ENCODE data around the gene SLC36A4. TPM values are rescaled to one million over a fixed set of nuclear protein-coding genes. Genes with fewer than 3 reads are reported as not detected.
A peak's percentile ranks its signal among the peaks of the same experiment; 100 is the strongest.
"Not testable (repeated sequence)": the region's sequence is repeated elsewhere in the genome, so short reads cannot be mapped to it uniquely, and the experiment has no call there.

Gene SLC36A4
- total RNA-seq, 6 experiments from 2014 or later: 10.6 to 18.5 (median 13.7) TPM

- TF ChIP-seq CTCF (IDR thresholded peaks at IDR 0.05): no peak
- peaks cover 14% of the 10 kb centered on the region for H3K36me3 Mint-ChIP-seq (ENCODE audit: low read depth)
- H3K27ac Mint-ChIP-seq: no peak overlapping the region
- no peaks in the 10 kb centered on the region for H3K27me3 Mint-ChIP-seq (ENCODE audit: insufficient read depth)
- H3K9me3 Mint-ChIP-seq: peaks cover 12% of the 10 kb centered on the region
- H3K4me1 Mint-ChIP-seq (ENCODE audit: low read depth): no peaks in the 10 kb centered on the region
- no peak for DNase-seq
- no peak overlapping the region for H3K4me3 Mint-ChIP-seq
Measured at GRCh38 chr11:93187290-93187689, 10.5 kb downstream of the SLC36A4 start.

DNA sequence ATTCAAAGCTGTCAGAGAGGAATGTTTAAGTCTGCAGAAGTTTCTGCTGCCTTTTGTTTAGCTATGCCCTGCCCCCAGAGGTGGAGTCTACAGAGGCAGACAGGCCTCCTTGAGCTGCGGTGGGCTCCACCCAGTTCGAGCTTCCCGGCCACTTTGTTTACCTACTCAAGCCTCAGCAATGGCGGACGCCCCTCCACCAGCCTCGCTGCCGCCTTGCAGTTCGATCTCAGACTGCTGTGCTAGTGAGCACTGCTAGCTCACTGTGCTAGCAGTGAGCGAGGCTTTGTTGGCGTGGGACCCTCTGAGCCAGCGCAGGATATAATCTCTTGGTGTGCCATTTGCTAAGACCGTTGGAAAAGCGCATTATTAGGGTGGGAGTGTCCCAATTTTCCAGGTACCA lies 19.9 kb downstream of the SLC36A4 start:
- Mint-ChIP-seq H3K36me3 (ENCODE audit: low read depth) (peaks cover 29% of the 10 kb centered on the region), H3K9me3 (peaks cover 14% of the 10 kb centered on the region)
- not testable (repeated sequence) for H3K4me3 Mint-ChIP-seq; H3K27ac Mint-ChIP-seq; DNase-seq; H3K4me1 Mint-ChIP-seq (ENCODE audit: low read depth); H3K27me3 Mint-ChIP-seq (ENCODE audit: insufficient read depth)

DNA sequence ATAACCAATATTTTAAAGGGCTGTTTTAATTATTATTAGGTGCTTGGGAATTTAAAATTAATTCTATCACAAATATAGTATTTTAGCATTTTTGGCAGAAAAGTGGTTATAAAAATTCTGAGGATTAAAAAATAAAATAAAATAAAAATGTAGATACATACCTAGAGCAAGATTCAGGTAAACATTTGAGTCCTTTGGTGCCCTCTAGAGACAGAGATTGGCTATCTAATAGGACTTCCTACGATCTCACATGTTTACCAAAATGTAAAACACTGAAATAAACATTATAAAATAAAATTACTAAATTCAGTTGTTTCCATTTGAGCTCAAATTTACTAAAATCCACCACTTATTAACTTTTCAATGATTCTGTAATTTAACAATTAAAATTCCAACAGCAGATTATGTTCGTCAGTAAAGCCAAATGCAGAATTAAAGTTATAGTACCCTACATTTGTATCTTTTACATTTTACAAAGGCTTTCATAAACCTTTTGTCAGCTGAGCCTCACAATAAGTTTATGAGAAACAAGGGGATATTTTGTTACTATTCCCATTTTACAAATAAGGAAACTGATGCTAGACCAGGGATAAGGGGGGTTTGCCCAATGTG lies 27.7 kb downstream of the SLC36A4 start:
- Mint-ChIP-seq H3K4me1 (ENCODE audit: low read depth) (no peaks in the 10 kb centered on the region), H3K4me3 (no peak overlapping the region), H3K9me3 (no peaks in the 10 kb centered on the region), H3K27me3 (ENCODE audit: insufficient read depth) (no peaks in the 10 kb centered on the region), H3K36me3 (ENCODE audit: low read depth) (no peaks in the 10 kb centered on the region), H3K27ac (no peak overlapping the region)
- TF ChIP-seq CTCF (IDR thresholded peaks at IDR 0.05): peak; percentile 78
- peak; percentile 29 for DNase-seq

DNA sequence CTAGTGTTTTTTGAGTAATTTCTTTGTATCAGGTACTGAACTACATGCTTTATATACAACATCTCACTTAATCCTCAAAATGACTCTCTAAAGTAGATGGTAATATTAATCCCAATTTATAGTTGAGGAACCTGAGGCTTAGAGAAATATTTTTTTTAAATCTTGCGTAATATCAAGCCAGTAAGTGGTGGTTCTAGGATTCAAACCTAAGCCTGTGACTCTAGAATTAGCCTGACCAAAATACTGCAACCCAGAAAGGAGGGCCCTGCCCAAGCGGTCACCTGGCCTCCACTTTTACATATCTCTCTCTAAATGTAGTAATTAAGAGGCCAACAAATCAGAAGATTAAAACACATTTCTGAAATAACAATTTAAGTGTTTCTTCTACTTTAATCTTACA lies 28.6 kb downstream of the SLC36A4 start:
- H3K4me1 Mint-ChIP-seq (ENCODE audit: low read depth): no peaks in the 10 kb centered on the region
- H3K36me3 Mint-ChIP-seq (ENCODE audit: low read depth): peaks cover 5% of the 10 kb centered on the region; the same call in 1 of the 2 replicates
- H3K27me3 Mint-ChIP-seq (ENCODE audit: insufficient read depth): no peaks in the 10 kb centered on the region
- no peak for TF ChIP-seq CTCF (IDR thresholded peaks at IDR 0.05)
- no peak for DNase-seq
- no peaks in the 10 kb centered on the region for H3K9me3 Mint-ChIP-seq
- no peak overlapping the region for H3K4me3 Mint-ChIP-seq
- no peak overlapping the region for H3K27ac Mint-ChIP-seq

GRCh38 chr11:93166862-93167261 lies 30.9 kb downstream of the SLC36A4 start:
- Mint-ChIP-seq H3K27ac (no peak overlapping the region), H3K27me3 (ENCODE audit: insufficient read depth) (no peaks in the 10 kb centered on the region), H3K4me3 (no peak overlapping the region), H3K36me3 (ENCODE audit: low read depth) (peaks cover 16% of the 10 kb centered on the region; the same call in 1 of the 2 replicates), H3K4me1 (ENCODE audit: low read depth) (no peaks in the 10 kb centered on the region), H3K9me3 (no peaks in the 10 kb centered on the region)
- TF ChIP-seq CTCF (IDR thresholded peaks at IDR 0.05): no peak
- no peak for DNase-seq

GRCh38 chr11:93166194-93166593 lies 31.6 kb downstream of the SLC36A4 start:
- no peaks in the 10 kb centered on the region for H3K9me3 Mint-ChIP-seq
- H3K4me3 Mint-ChIP-seq: no peak overlapping the region
- H3K4me1 Mint-ChIP-seq (ENCODE audit: low read depth): no peaks in the 10 kb centered on the region
- DNase-seq: no peak
- no peaks in the 10 kb centered on the region for H3K27me3 Mint-ChIP-seq (ENCODE audit: insufficient read depth)
- peaks cover 16% of the 10 kb centered on the region; the same call in 1 of the 2 replicates for H3K36me3 Mint-ChIP-seq (ENCODE audit: low read depth)
- no peak overlapping the region for H3K27ac Mint-ChIP-seq
- TF ChIP-seq CTCF (IDR thresholded peaks at IDR 0.05): no peak

All from HFFc6 (cell line).